Activated CD8-positive, alpha-beta memory T cell treated with anti-CD3 and anti-CD28 coated beads, Interleukin-2, amount 50 U/mL, for 1 hour (primary cell): Measurements from ENCODE around the gene ATP6V0D1.

Source experiments
- DNase-seq: peaks from one replicate; pipeline ENCODE4 v3.0.0-alpha.2; 2020; ENCODE audit errors: extremely low read depth

Gene ATP6V0D1

GRCh38 chr16:67393111-67393787 is 87.7 kb downstream of the ATP6V0D1 start, which contains the start of gene TPPP3:
TPPP3 (minus strand) TSS chr16:67393498; CDS start chr16:67391111, 2,387 bp downstream.
- DNase-seq: no peak

- no peak for DNase-seq
These were observed 88.5 kb downstream of the ATP6V0D1 start for GRCh38 chr16:67392301-67393059.

- DNase-seq: no peak
These were observed 89.3 kb downstream of the ATP6V0D1 start for GRCh38 chr16:67391424-67392300.

DNA sequence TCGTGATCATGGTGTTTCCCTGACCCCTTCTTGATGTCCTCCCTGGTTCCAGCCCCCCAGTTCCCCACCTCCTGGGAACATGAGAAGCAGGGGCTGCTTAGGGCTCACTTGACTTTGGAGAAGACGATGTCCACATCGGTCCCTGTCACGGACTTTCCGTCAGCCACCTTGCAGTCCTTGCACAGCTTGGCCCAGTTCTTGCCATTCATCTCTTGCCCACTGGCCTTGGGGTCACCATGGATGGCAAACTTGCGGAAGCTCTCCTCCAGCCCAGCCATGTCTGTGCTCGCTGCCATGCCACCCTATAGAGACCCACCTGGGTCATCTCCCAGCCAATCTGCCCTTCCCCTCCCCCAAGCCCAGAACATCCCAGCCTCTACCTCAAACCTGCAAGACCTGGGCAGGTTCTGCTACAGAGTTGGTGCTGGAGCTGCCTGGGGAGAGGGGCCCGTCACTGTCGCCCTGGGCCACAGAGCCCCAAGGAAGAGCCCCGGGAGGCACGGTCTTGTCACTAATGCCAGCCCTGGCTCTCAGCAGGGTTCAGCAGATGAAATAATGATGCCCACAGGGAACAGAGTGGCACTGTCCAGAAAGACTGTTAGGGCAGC is 90.0 kb downstream of the ATP6V0D1 start:
- DNase-seq: no peak

- DNase-seq: no peak
These were observed 90.8 kb downstream of the ATP6V0D1 start for GRCh38 chr16:67389911-67390815.

DNA sequence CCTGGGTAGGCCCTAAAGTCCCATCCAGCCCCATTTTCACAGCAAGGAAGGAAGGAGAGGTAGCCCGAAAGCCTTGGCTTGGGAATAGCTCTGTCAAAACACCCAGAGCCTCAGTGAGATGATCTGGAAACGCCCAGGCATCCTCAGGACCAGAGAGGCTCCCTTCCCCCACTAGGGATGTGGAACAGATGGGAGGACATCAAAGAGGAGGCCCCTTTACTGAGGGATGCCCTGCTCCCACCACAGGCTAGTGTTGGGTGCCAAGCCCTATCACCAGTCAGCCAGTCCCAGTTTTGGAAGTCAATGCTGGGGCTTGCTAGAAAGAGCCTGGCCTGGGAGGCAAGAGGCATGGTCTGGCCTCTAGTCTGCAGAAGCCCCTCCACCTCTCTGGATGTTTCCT is 92.4 kb downstream of the ATP6V0D1 start:
- DNase-seq: no peak

GRCh38 chr16:67388191-67388590 is 92.8 kb downstream of the ATP6V0D1 start:
- DNase-seq: no peak
